C4-2B (cell line): Measurements from ENCODE around the gene SCTR.

Experiments used
- CTCF ChIP-seq: fragments of 450-650 bp; conservative IDR thresholded peaks from 2 replicates; pipeline ENCODE4 v1.5.1; 2017; ENCODE audit warnings: mild to moderate bottlenecking
- ZFX ChIP-seq: fragments of 450-650 bp; IDR thresholded peaks from 2 replicates; pipeline ENCODE4 v1.6.1; 2017

GRCh38 chr2:119567292-119567691 lies 43.0 kb upstream of the SCTR start:
- TF ChIP-seq CTCF (no peak), ZFX (no peak)
